ENCODE results near the gene PSME3IP1. TPM values are rescaled to one million over a fixed set of nuclear protein-coding genes. Genes with fewer than 3 reads are reported as not detected.

Gene PSME3IP1
- total and polyA plus RNA-seq, 2 of the 8 experiments (the other 6 are each of a cell fraction or from before 2014, with no cell fraction given): 95.1 to 98.3 TPM

DNA sequence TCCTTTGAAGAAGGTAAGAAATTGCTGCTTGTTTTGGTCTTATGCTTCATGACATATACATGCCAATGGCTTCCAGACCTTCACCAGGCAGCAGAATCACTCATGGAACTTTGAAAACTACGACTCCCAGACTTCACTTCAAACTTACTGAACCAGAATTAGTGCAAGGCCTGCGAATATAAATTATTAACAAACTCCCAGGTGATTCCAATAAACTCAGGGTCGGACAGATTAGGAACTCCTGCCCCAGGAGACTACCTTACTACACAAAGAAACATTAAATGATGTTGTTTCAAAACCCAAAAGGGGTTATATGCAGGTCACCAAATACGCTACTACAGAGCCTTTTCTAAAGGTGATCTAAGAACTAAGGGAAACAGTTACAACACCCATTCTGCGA is 20.4 kb downstream of the PSME3IP1 start:
- 89% methylated on average over 5 of the region's 5 CpGs; no CpG with 5 or more reads in 1 of the 2 experiments for WGBS, 2 experiments (ENCODE audit: extremely low coverage in 1 of 2, insufficient coverage in 1 of 2, insufficient read length in 1 of 2, insufficient replicate concordance in 2 of 2, low coverage in 1 of 2, low lambda C conversion rate in 2 of 2, missing lambda C conversion rate in 1 of 2)
- no peak overlapping the region for H4K5ac ChIP-seq (ENCODE audit: insufficient read length, low read depth, low read length)
- H3K27ac ChIP-seq (ENCODE audit: low read depth, low read length): no peak overlapping the region
- H3K18ac ChIP-seq (ENCODE audit: extremely low read depth, low read length): no peak overlapping the region
- no peaks in the 10 kb centered on the region for H3K79me1 ChIP-seq (ENCODE audit: low read depth, low read length)
- no peak for TF ChIP-seq MAFK (IDR thresholded peaks at IDR 0.05; ENCODE audit: low read depth, low read length)
- no peak for TF ChIP-seq TEAD4 (IDR thresholded peaks at IDR 0.05; ENCODE audit: low read depth, low read length)
- H2BK5ac ChIP-seq (ENCODE audit: low read depth, low read length): no peak overlapping the region
- H3K23me2 ChIP-seq (ENCODE audit: low read depth, low read length): no peaks in the 10 kb centered on the region
- no peaks in the 10 kb centered on the region for H3K9me3 ChIP-seq (ENCODE audit: insufficient read depth in 2 of 2, low read depth in 1 of 2, low read length in 1 of 2)
- no peak overlapping the region for H2AFZ ChIP-seq (ENCODE audit: low read length)
- H3K14ac ChIP-seq (ENCODE audit: insufficient read length): no peak overlapping the region
- FAIRE-seq (no peak), DNase-seq (ENCODE audit: low read depth in 1 of 2, low spot score in 2 of 2) (no peak)
- H4K8ac ChIP-seq (ENCODE audit: extremely low read depth, insufficient read depth, low read length): no peak overlapping the region
- H3K56ac ChIP-seq (replicated peaks; ENCODE audit: insufficient read length, low read depth, low read length): no peak overlapping the region
- no peak overlapping the region for H2BK12ac ChIP-seq (ENCODE audit: low read depth, low read length)
- no peak overlapping the region for H2AK5ac ChIP-seq (ENCODE audit: low read depth, low read length)
- H3K9ac ChIP-seq (replicated peaks in 1 of 4; ENCODE audit: extremely low read depth in 1 of 4, low read depth in 3 of 4, low read length in 3 of 4): no peak overlapping the region
- H3K36me3 ChIP-seq (ENCODE audit: control insufficient read depth in 2 of 4, insufficient read depth in 4 of 4, low read length in 3 of 4): peaks cover 18 to 65% (median 50%) of the 10 kb centered on the region in 4 experiments
- no peak overlapping the region for H2BK120ac ChIP-seq (replicated peaks; ENCODE audit: low read depth, low read length)
- no peak overlapping the region for H3K23ac ChIP-seq (ENCODE audit: insufficient read length)
- CTCF ChIA-PET (ENCODE audit: partially characterized antibody): interaction anchor here (1.2 kb wide), 1 partner anchor 78 kb away, joined by 5 read pairs; no protein-coding TSS in a partner anchor
- H3K4me3 ChIP-seq (ENCODE audit: extremely low read depth in 1 of 4, insufficient read depth in 2 of 4, low read depth in 3 of 4, low read length in 4 of 4): no peak overlapping the region
- H3K79me2 ChIP-seq (ENCODE audit: control insufficient read depth in 1 of 2, insufficient read depth in 2 of 2, low read length in 2 of 2): no peaks in the 10 kb centered on the region
- no peak overlapping the region for H3K4ac ChIP-seq (replicated peaks; ENCODE audit: insufficient read length, low read depth, low read length)
- H3K4me2 ChIP-seq (ENCODE audit: insufficient read depth in 1 of 2, low read depth in 2 of 2, low read length in 2 of 2): no peak overlapping the region
- H2BK15ac ChIP-seq (ENCODE audit: low read length): no peak overlapping the region
- H4K20me1 ChIP-seq (replicated peaks in 1 of 2; ENCODE audit: control insufficient read depth in 1 of 2, insufficient read depth in 2 of 2, low read length in 2 of 2): peaks cover 0 to 1% of the 10 kb centered on the region in 2 experiments
- POLR2A ChIA-PET (ENCODE audit: partially characterized antibody): no interaction called here
- no peaks in the 10 kb centered on the region for H3K4me1 ChIP-seq (replicated peaks in 1 of 4; ENCODE audit: control insufficient read depth in 3 of 4, insufficient read depth in 4 of 4, low read length in 3 of 4)
- no peak overlapping the region for H2BK20ac ChIP-seq (ENCODE audit: low read length)
- no peak overlapping the region for H4K91ac ChIP-seq (replicated peaks; ENCODE audit: insufficient read length, low read length)
- no peaks in the 10 kb centered on the region for H3K27me3 ChIP-seq (replicated peaks in 1 of 4; ENCODE audit: control insufficient read depth in 3 of 4, extremely low read depth in 1 of 4, insufficient read depth in 3 of 4, low read length in 3 of 4)
